Measurements from ENCODE around the gene CLCN7. TPM values are rescaled to one million over a fixed set of nuclear protein-coding genes. Genes with fewer than 3 reads are reported as not detected.

The CLCN7 gene
- polyA plus RNA-seq, 1 of the 3 experiments (the other 2 are of a cell fraction) = 44.3 TPM

- H3F3A ChIP-seq (replicated peaks; ENCODE audit: insufficient read depth) = no peaks in the 10 kb centered on the region
- no peak for TF ChIP-seq TEAD4 (IDR thresholded peaks at IDR 0.05; ENCODE audit: borderline replicate concordance, insufficient read depth)
- TF ChIP-seq NRF1 (IDR thresholded peaks at IDR 0.05; ENCODE audit: low read depth, low read length) = no peak
- TF ChIP-seq PBX3 (IDR thresholded peaks at IDR 0.05) = no peak
- no peak for TF ChIP-seq YY1 (IDR thresholded peaks at IDR 0.05; ENCODE audit: low read depth)
- TF ChIP-seq SIN3A (IDR thresholded peaks at IDR 0.05; ENCODE audit: borderline replicate concordance, low read depth, low read length) = no peak
- TF ChIP-seq TCF12 (IDR thresholded peaks at IDR 0.05) = no peak
- no peak for TF ChIP-seq EP300 (IDR thresholded peaks at IDR 0.05; ENCODE audit: borderline replicate concordance in 1 of 2, low read depth in 1 of 2, low read length in 1 of 2)
- no peak overlapping the region for H3K27ac ChIP-seq (ENCODE audit: low read depth in 2 of 2, low read length in 1 of 2)
- ChIA-PET CTCF (no interaction called here), POLR2A (no interaction called here)
- H3K9ac ChIP-seq = no peak overlapping the region
- 100% methylated on average over 6 of the region's 14 CpGs for WGBS (ENCODE audit: low lambda C conversion rate)
- no peaks in the 10 kb centered on the region; a peak in 1 of 4 replicates for H3K4me1 ChIP-seq (ENCODE audit: control insufficient read depth in 1 of 2, insufficient read depth in 2 of 2, low read depth in 1 of 2, low read length in 1 of 2)
- peaks cover 11% of the 10 kb centered on the region; the same call in 1 of the 2 replicates for H4K20me1 ChIP-seq (ENCODE audit: insufficient read depth)
- no peaks in the 10 kb centered on the region for H3K27me3 ChIP-seq (ENCODE audit: insufficient read depth)
- no peak overlapping the region for H3K4me2 ChIP-seq
- peaks cover 0 to 3% of the 10 kb centered on the region in 2 experiments for H3K36me3 ChIP-seq (replicated peaks in 1 of 2; ENCODE audit: control insufficient read depth in 1 of 2, insufficient read depth in 2 of 2, low read length in 1 of 2)
- H3K9me3 ChIP-seq = no peaks in the 10 kb centered on the region
- H2AFZ ChIP-seq (ENCODE audit: low read depth) = no peak overlapping the region
- H3K4me3 ChIP-seq (ENCODE audit: low read depth in 2 of 2, low read length in 1 of 2) = no peak overlapping the region
- no peak for DNase-seq
- H3K9me2 ChIP-seq = no peaks in the 10 kb centered on the region
- H3K79me2 ChIP-seq (ENCODE audit: insufficient read depth) = peaks cover 52% of the 10 kb centered on the region; the same call in 1 of the 2 replicates
Measured at GRCh38 chr16:1466968-1467521, 7.8 kb downstream of the CLCN7 start.

- 97% methylated on average over 8 of the region's 24 CpGs for WGBS (ENCODE audit: low lambda C conversion rate)
- Histone ChIP-seq H3K27me3 (ENCODE audit: insufficient read depth) (no peaks in the 10 kb centered on the region), H3K4me2 (no peak overlapping the region), H4K20me1 (ENCODE audit: insufficient read depth) (peaks cover 11% of the 10 kb centered on the region; the same call in 1 of the 2 replicates), H3K27ac (ENCODE audit: low read depth in 2 of 2, low read length in 1 of 2) (no peak overlapping the region), H3K9ac (no peak overlapping the region), H3K79me2 (ENCODE audit: insufficient read depth) (peaks cover 45% of the 10 kb centered on the region; the same call in 1 of the 2 replicates), H3K9me3 (no peaks in the 10 kb centered on the region), H3K4me3 (ENCODE audit: low read depth in 2 of 2, low read length in 1 of 2) (no peak overlapping the region), H3K4me1 (ENCODE audit: control insufficient read depth in 1 of 2, insufficient read depth in 2 of 2, low read depth in 1 of 2, low read length in 1 of 2) (no peaks in the 10 kb centered on the region; a peak in 1 of 4 replicates), H3K9me2 (no peaks in the 10 kb centered on the region), H3K36me3 (replicated peaks in 1 of 2; ENCODE audit: control insufficient read depth in 1 of 2, insufficient read depth in 2 of 2, low read length in 1 of 2) (peaks cover 0 to 6% of the 10 kb centered on the region in 2 experiments), H3F3A (replicated peaks; ENCODE audit: insufficient read depth) (no peaks in the 10 kb centered on the region), H2AFZ (ENCODE audit: low read depth) (no peak overlapping the region)
- ChIA-PET POLR2A (no interaction called here), CTCF (no interaction called here)
- no peak for DNase-seq
- no peak for TF ChIP-seq POLR2AphosphoS5 (IDR thresholded peaks at IDR 0.05; ENCODE audit: low read depth, low read length)
- TF ChIP-seq EZH2phosphoT487 (IDR thresholded peaks at IDR 0.05; ENCODE audit: borderline replicate concordance, low read depth) = no peak
- no peak for TF ChIP-seq TAF1 (IDR thresholded peaks at IDR 0.05; ENCODE audit: borderline replicate concordance, low read depth, low read length)
- no peak for TF ChIP-seq SIN3A (IDR thresholded peaks at IDR 0.05; ENCODE audit: borderline replicate concordance, low read depth, low read length)
- TF ChIP-seq GATA2 (CRISPR knock-in tag; IDR thresholded peaks at IDR 0.05) = no peak
- TF ChIP-seq REST (IDR thresholded peaks at IDR 0.05; ENCODE audit: low read depth, low read length) = no peak
- TF ChIP-seq FOXM1 (IDR thresholded peaks at IDR 0.05; ENCODE audit: low read depth) = no peak
- TF ChIP-seq MEF2A (IDR thresholded peaks at IDR 0.05; ENCODE audit: borderline replicate concordance, low read depth) = no peak
- TF ChIP-seq PBX3 (IDR thresholded peaks at IDR 0.05) = no peak
- no peak for TF ChIP-seq RCOR1 (IDR thresholded peaks at IDR 0.05; ENCODE audit: low read length)
- no peak for TF ChIP-seq IRF3 (IDR thresholded peaks at IDR 0.05; ENCODE audit: low read depth, low read length)
- no peak for TF ChIP-seq JUND (IDR thresholded peaks at IDR 0.05)
- no peak for TF ChIP-seq MXI1 (IDR thresholded peaks at IDR 0.05; ENCODE audit: low read depth, low read length)
- TF ChIP-seq CHD2 (IDR thresholded peaks at IDR 0.05; ENCODE audit: low read length, partially characterized antibody) = no peak
- TF ChIP-seq USF2 (IDR thresholded peaks at IDR 0.05; ENCODE audit: borderline replicate concordance, low read depth, low read length) = no peak
Measured at GRCh38 chr16:1466054-1466453, 8.8 kb downstream of the CLCN7 start.

Measured in SK-N-SH (cell line).